Measurements from ENCODE around the gene ZNFX1.

- TF ChIP-seq POLR2A (IDR thresholded peaks at IDR 0.05) (no peak), CTCF (IDR thresholded peaks at IDR 0.05) (no peak)
These were observed 13.3 kb upstream of the ZNFX1 start for GRCh38 chr20:49291200-49291599.
